HCT116 (cell line): ENCODE results near the gene DYNC2H1. TPM values are rescaled to one million over a fixed set of nuclear protein-coding genes. Genes with fewer than 3 reads are reported as not detected.

Source experiments
- ATAC-seq: fragments of 200-7000 bp; cut with Tn5 transposase; 2 replicates; pipeline ENCODE4 v1.9.1; 2020; ENCODE audit warnings: mild to moderate bottlenecking, moderate library complexity
- BruUV-seq: library from RNA; stranded (reverse); fragments of 400-500 nt; replicated peaks from 2 replicates; lab custom pipeline; 2021; lab: Mats Ljungman, UMichigan
- CTCF ChIA-PET: fragments of 300-600 bp; sonication (Branson Sonifier 250); formaldehyde crosslinking; loops from one replicate; lab custom pipeline; 2021; ENCODE audit warnings: antibody characterized with exemption; lab: Charles Lee
- POLR2A ChIA-PET: fragments of 300-600, 350-600 bp; sonication (Branson Sonifier 250); formaldehyde crosslinking; loops from one replicate; lab custom pipeline; 2021; ENCODE audit warnings: antibody characterized with exemption; lab: Charles Lee
- RAD21 ChIA-PET, 2 experiments: fragments of 300-600 bp; sonication (Branson Sonifier 250); formaldehyde crosslinking; loops; one replicate each; lab custom pipeline; 2023; ENCODE audit warnings: low total read pairs in 2 of 2; ENCODE audit not compliant: uncharacterized antibody in 2 of 2, unreplicated experiment in 2 of 2, low non-redundant PET in 1 of 2; lab: Charles Lee
- DNase-seq: peaks from one replicate; pipeline ENCODE4 v3.0.0-alpha.2; 2010; ENCODE audit warnings: low read depth, low spot score
- H2AFZ ChIP-seq: fragments of 200-600 bp; shearing (Covaris generic), sonication (generic); 2 replicates; pipeline ENCODE4 v1.6.1; 2017; ENCODE audit warnings: low read depth, mixed run types, mixed read lengths, antibody characterized with exemption, low read length; ENCODE audit not compliant: poor library complexity, severe bottlenecking
- H3K27ac ChIP-seq: 2 replicates; pipeline ENCODE4 v1.5.1; 2012; ENCODE audit warnings: low read depth, low read length
- H3K27me3 ChIP-seq: fragments of 200-600 bp; sonication (generic); 2 replicates; pipeline ENCODE4 v1.6.1; 2016; ENCODE audit warnings: mixed run types, low read length, mixed read lengths; ENCODE audit not compliant: insufficient read depth
- H3K36me3 ChIP-seq, 2 experiments: fragments of 200-500 bp in 1 of 2; fragments of 200-600 bp in 1 of 2; sonication (Bioruptor generic) in 1 of 2; sonication (generic) in 1 of 2; 2 replicates each; pipeline versions ENCODE4 v1.5.1 to v1.6.1; 2014 to 2016; ENCODE audit warnings: low read length in 2 of 2, inconsistent platforms in 1 of 2, mixed read lengths in 1 of 2, mixed run types in 1 of 2; ENCODE audit not compliant: insufficient read depth in 2 of 2, control insufficient read depth in 1 of 2
- H3K4me1 ChIP-seq, 2 experiments: fragments of 200-600 bp in 1 of 2; sonication (generic) in 1 of 2; 2 replicates each; pipeline versions ENCODE4 v1.5.1 to v1.6.1; 2012 to 2017; ENCODE audit warnings: low read length in 2 of 2, inconsistent platforms in 1 of 2, mild to moderate bottlenecking in 1 of 2, mixed read lengths in 1 of 2, mixed run types in 1 of 2, moderate library complexity in 1 of 2; ENCODE audit not compliant: insufficient read depth in 2 of 2, control insufficient read depth in 1 of 2
- H3K4me2 ChIP-seq: fragments of 200-600 bp; sonication (generic); 2 replicates; pipeline ENCODE4 v1.6.1; 2017; ENCODE audit warnings: mixed run types, low read length, mixed read lengths
- H3K4me3 ChIP-seq, 2 experiments: fragments of 200-600 bp in 1 of 2; sonication (generic) in 1 of 2; replicated peaks in 1 of 2; 2 replicates each; pipeline ENCODE4 v1.5.1; 2011 to 2016; ENCODE audit warnings: low read length in 2 of 2, control low read depth in 1 of 2, low read depth in 1 of 2, mild to moderate bottlenecking in 1 of 2, mixed read lengths in 1 of 2, mixed run types in 1 of 2
- H3K79me2 ChIP-seq: fragments of 200-600 bp; sonication (generic); 2 replicates; pipeline ENCODE4 v1.6.1; 2017; ENCODE audit warnings: mild to moderate bottlenecking, mixed run types, low read length, moderate library complexity, mixed read lengths; ENCODE audit not compliant: insufficient read depth
- H3K9ac ChIP-seq: fragments of 200-600 bp; sonication (generic); 2 replicates; pipeline ENCODE4 v1.6.1; 2016; ENCODE audit warnings: low read length, mixed read lengths
- H3K9me2 ChIP-seq: fragments of 200-600 bp; sonication (generic), shearing (Covaris generic); 2 replicates; pipeline ENCODE4 v1.6.1; 2017; ENCODE audit warnings: mixed run types, mild to moderate bottlenecking, moderate library complexity; ENCODE audit not compliant: insufficient read depth
- H3K9me3 ChIP-seq, 2 experiments: fragments of 200-500 bp in 1 of 2; fragments of 200-600 bp in 1 of 2; sonication (Bioruptor generic) in 1 of 2; sonication (generic) in 1 of 2; 2 replicates each; pipeline ENCODE4 v1.6.1; 2014 to 2017; ENCODE audit warnings: low read length in 2 of 2, mixed read lengths in 2 of 2, inconsistent platforms in 1 of 2, low read depth in 1 of 2, mild to moderate bottlenecking in 1 of 2, mixed run types in 1 of 2, moderate library complexity in 1 of 2; ENCODE audit not compliant: control insufficient read depth in 1 of 2, insufficient read depth in 1 of 2
- H4K20me1 ChIP-seq: fragments of 200-600 bp; sonication (generic), shearing (Covaris generic); 2 replicates; pipeline ENCODE4 v1.6.1; 2017; ENCODE audit warnings: mixed run types, mild to moderate bottlenecking, moderate library complexity; ENCODE audit not compliant: insufficient read depth
- CBX3 ChIP-seq: IDR thresholded peaks from 2 replicates; pipeline ENCODE4 v1.6.1; 2012; ENCODE audit warnings: low read depth
- CEBPB ChIP-seq: IDR thresholded peaks from 2 replicates; pipeline ENCODE4 v1.6.1; 2012; ENCODE audit warnings: low read depth
- EZH2 ChIP-seq: fragments of 200-600 bp; sonication (generic); IDR thresholded peaks from 2 replicates; pipeline ENCODE4 v1.6.1; 2017; ENCODE audit warnings: antibody characterized with exemption, mixed run types
- FOSL1 ChIP-seq: IDR thresholded peaks from 2 replicates; pipeline ENCODE4 v1.6.1; 2012; ENCODE audit warnings: low read depth
- POLR2AphosphoS5 ChIP-seq: IDR thresholded peaks from 2 replicates; pipeline ENCODE4 v1.6.1; 2011; ENCODE audit warnings: mild to moderate bottlenecking, low read depth, low read length, moderate library complexity
- RAD21 ChIP-seq: IDR thresholded peaks from 2 replicates; pipeline ENCODE4 v1.6.1; 2012; ENCODE audit warnings: low read depth, mild to moderate bottlenecking
- SIN3A ChIP-seq: IDR thresholded peaks from 2 replicates; pipeline ENCODE4 v1.6.1; 2012; ENCODE audit warnings: low read depth
- SP1 ChIP-seq: IDR thresholded peaks from 2 replicates; pipeline ENCODE4 v1.6.1; 2012; ENCODE audit warnings: low read depth
- SRF ChIP-seq: IDR thresholded peaks from 2 replicates; pipeline ENCODE4 v1.6.1; 2012; ENCODE audit warnings: low read depth
- TCF7L2 ChIP-seq: IDR thresholded peaks from 2 replicates; pipeline ENCODE4 v1.7.0; 2011; ENCODE audit warnings: borderline replicate concordance, inconsistent platforms; ENCODE audit not compliant: insufficient read depth, insufficient read length; ENCODE audit errors: extremely low read depth
- ZFX ChIP-seq: fragments of 450-650 bp; IDR thresholded peaks from 2 replicates; pipeline ENCODE4 v1.6.1; 2017
- intact Hi-C: fragments of 100-400 bp; cut with micrococcal nuclease; formaldehyde crosslinking; loops from 2 replicates; pipeline ENCODE4 v1.10.0; 2022
- total RNA-seq: library from RNA; stranded (reverse); gene quantifications from one replicate; pipeline ENCODE4 v1.2.1, GENCODE V29; 2021; ENCODE audit not compliant: unreplicated experiment
- TF ChIP-seq, protein P1 (sequence below): IDR thresholded peaks from 2 replicates; pipeline ENCODE4 v1.6.1; 2012
- TF ChIP-seq, protein P2 (sequence below), 3 experiments: fragments of 200-600 bp in 1 of 3; sonication (generic) in 1 of 3; IDR thresholded peaks in 2 of 3; conservative IDR thresholded peaks in 1 of 3; 2 replicates each; pipeline ENCODE4 v1.5.1; 2012 to 2017; ENCODE audit warnings: low read depth in 2 of 3, low read length in 2 of 3, antibody characterized with exemption in 1 of 3, borderline replicate concordance in 1 of 3, control low read depth in 1 of 3, mild to moderate bottlenecking in 1 of 3, mixed read lengths in 1 of 3, mixed run types in 1 of 3, moderate library complexity in 1 of 3; ENCODE audit not compliant: insufficient read depth in 1 of 3
- TF ChIP-seq, protein P3 (sequence below): IDR thresholded peaks from 2 replicates; pipeline ENCODE4 v1.6.1; 2011; ENCODE audit warnings: mild to moderate bottlenecking, low read length, moderate library complexity; ENCODE audit not compliant: insufficient replicate concordance; ENCODE audit errors: extremely low read depth

DYNC2H1 gene
- total RNA-seq, 1 experiment from 2014 or later = 1.5 TPM

DNA sequence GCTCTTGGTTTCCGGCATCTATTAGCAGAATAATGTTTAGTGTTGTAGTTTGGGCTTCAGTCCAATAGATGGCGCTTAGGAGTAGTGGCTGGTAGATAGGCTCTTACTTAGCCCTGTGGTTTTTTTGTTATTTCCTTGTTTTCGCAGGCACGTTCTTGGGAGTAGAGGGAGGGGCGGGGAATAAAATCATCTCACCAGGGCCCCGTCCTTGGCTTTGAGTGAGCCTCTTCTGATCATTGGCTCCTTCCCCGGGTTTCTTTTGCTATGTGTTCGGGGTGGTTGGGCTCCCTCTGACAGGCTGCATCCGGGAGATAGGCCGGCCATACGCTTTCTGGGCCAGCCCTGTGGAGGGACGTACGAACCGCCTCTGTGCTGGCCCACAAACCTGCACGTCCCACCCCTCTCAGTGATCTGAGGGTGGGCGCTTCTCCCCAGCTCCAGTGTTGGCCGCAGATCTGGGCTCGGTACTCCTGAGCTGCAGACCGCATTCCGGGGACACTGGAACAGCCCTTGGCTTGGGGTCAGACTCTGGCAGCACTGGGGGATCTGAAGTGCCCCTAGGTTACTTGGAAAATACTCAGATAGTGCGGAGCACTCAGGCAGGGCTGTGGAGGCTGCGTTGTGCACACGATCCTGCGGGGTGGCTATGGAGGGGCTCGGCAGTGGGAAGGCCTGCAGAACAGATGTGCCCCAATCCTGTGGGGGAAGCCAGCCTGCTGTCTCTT, 217.0 kb downstream of the DYNC2H1 start:
- Histone ChIP-seq H3K4me3 (no peak overlapping the region), H4K20me1 (no peaks in the 10 kb centered on the region), H3K9me3 (no peaks in the 10 kb centered on the region), H3K27ac (peak overlapping the region; percentile 30; the same call in 1 of the 2 replicates), H3K4me1 (peaks cover 0 to 8% of the 10 kb centered on the region in 2 experiments; a peak in 2 of 4 replicates), H3K36me3 (no peaks in the 10 kb centered on the region), H3K9ac (no peak overlapping the region), H3K79me2 (no peaks in the 10 kb centered on the region), H3K4me2 (peak overlapping the region; percentile 41), H3K27me3 (no peaks in the 10 kb centered on the region)
- DNase-seq = peak; percentile 58
- ChIA-PET RAD21 (no interaction called here), CTCF (no interaction called here)
- ATAC-seq = peak; percentile 96
- intact Hi-C loops = loop anchor here (2.0 kb wide), 1 partner anchor 275 kb away; no protein-coding TSS in a partner anchor
- TF ChIP-seq, protein P1, sequence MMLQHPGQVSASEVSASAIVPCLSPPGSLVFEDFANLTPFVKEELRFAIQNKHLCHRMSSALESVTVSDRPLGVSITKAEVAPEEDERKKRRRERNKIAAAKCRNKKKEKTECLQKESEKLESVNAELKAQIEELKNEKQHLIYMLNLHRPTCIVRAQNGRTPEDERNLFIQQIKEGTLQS = no peak
- TF ChIP-seq CBX3 (0 out of 2 replicates have a peak, but pooled peaks have one; percentile 22), RAD21 (peak; percentile 62), ZFX (peak; percentile 44)
- TF ChIP-seq, protein P2, sequence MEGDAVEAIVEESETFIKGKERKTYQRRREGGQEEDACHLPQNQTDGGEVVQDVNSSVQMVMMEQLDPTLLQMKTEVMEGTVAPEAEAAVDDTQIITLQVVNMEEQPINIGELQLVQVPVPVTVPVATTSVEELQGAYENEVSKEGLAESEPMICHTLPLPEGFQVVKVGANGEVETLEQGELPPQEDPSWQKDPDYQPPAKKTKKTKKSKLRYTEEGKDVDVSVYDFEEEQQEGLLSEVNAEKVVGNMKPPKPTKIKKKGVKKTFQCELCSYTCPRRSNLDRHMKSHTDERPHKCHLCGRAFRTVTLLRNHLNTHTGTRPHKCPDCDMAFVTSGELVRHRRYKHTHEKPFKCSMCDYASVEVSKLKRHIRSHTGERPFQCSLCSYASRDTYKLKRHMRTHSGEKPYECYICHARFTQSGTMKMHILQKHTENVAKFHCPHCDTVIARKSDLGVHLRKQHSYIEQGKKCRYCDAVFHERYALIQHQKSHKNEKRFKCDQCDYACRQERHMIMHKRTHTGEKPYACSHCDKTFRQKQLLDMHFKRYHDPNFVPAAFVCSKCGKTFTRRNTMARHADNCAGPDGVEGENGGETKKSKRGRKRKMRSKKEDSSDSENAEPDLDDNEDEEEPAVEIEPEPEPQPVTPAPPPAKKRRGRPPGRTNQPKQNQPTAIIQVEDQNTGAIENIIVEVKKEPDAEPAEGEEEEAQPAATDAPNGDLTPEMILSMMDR (IDR thresholded peaks at IDR 0.05 in 2 of 3, conservative IDR thresholded peaks at IDR 0.05 in 1 of 3; ENCODE audit: borderline replicate concordance in 1 of 3, insufficient read depth in 1 of 3, low read depth in 2 of 3, low read length in 2 of 3) = peak; percentile 42 to 76 (median 75); a peak in 5 of 6 replicates
- TF ChIP-seq, all 23 proteins: peak for 4
- no peaks in the 10 kb centered on the region for H3K9me2 ChIP-seq
- POLR2A ChIA-PET = no interaction called here
- BruUV-seq = no TSS peak
- H2AFZ ChIP-seq = peak overlapping the region; percentile 59

DNA sequence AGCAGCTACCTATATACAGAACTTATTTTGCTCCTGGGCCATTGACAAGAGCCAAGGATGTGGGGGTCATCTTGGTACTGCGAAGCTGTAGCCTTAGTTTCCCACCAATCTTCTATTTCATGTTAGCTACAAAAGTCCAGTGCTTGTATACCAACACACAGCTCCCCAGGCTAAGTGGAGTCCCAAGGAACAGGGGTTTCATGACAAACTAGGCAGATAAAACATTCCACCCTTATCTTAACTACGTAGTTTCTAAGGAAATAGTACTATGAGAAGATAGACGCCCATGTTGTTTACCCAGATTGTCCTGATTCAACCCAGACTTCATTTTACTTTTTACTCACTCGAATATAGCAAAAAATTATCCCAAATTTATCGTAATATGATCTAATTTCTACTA, 218.5 kb downstream of the DYNC2H1 start:
- no peak for ATAC-seq
- no peaks in the 10 kb centered on the region for H3K9me2 ChIP-seq
- CTCF ChIA-PET = no interaction called here
- no peak for TF ChIP-seq CEBPB
- no peak for TF ChIP-seq TCF7L2
- no peak for TF ChIP-seq SIN3A
- TF ChIP-seq SP1 = no peak
- TF ChIP-seq, protein P1 = no peak
- TF ChIP-seq ZFX = no peak
- no peak for TF ChIP-seq SRF
- TF ChIP-seq EZH2 = no peak
- TF ChIP-seq POLR2AphosphoS5 = no peak
- TF ChIP-seq FOSL1 = no peak
- TF ChIP-seq CBX3 = no peak
- no peak for TF ChIP-seq RAD21
- TF ChIP-seq, protein P3, sequence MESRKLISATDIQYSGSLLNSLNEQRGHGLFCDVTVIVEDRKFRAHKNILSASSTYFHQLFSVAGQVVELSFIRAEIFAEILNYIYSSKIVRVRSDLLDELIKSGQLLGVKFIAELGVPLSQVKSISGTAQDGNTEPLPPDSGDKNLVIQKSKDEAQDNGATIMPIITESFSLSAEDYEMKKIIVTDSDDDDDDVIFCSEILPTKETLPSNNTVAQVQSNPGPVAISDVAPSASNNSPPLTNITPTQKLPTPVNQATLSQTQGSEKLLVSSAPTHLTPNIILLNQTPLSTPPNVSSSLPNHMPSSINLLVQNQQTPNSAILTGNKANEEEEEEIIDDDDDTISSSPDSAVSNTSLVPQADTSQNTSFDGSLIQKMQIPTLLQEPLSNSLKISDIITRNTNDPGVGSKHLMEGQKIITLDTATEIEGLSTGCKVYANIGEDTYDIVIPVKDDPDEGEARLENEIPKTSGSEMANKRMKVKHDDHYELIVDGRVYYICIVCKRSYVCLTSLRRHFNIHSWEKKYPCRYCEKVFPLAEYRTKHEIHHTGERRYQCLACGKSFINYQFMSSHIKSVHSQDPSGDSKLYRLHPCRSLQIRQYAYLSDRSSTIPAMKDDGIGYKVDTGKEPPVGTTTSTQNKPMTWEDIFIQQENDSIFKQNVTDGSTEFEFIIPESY = no peak
- H3K79me2 ChIP-seq = no peaks in the 10 kb centered on the region
- no peaks in the 10 kb centered on the region for H3K36me3 ChIP-seq
- no peak for DNase-seq
- intact Hi-C loops = loop anchor here (2.0 kb wide), 1 partner anchor 273 kb away; no protein-coding TSS in a partner anchor
- no peak overlapping the region for H3K4me2 ChIP-seq
- no peaks in the 10 kb centered on the region for H3K9me3 ChIP-seq
- RAD21 ChIA-PET = no interaction called here
- H3K4me3 ChIP-seq = no peak overlapping the region
- POLR2A ChIA-PET = no interaction called here
- no peak overlapping the region for H2AFZ ChIP-seq
- H3K27ac ChIP-seq = no peak overlapping the region
- no peak overlapping the region for H3K9ac ChIP-seq
- no peaks in the 10 kb centered on the region for H3K27me3 ChIP-seq
- peaks cover 0 to 8% of the 10 kb centered on the region in 2 experiments; a peak in 2 of 4 replicates for H3K4me1 ChIP-seq
- no peaks in the 10 kb centered on the region for H4K20me1 ChIP-seq
- no TSS peak for BruUV-seq
